Activated CD8-positive, alpha-beta memory T cell treated with anti-CD3 and anti-CD28 coated beads, Interleukin-2, amount 50 U/mL, for 48 hours (primary cell): ENCODE data around the gene PMIS2.
A peak's percentile ranks its signal among the peaks of the same experiment; 100 is the strongest.

Experiments
- DNase-seq: peaks from one replicate; pipeline ENCODE4 v3.0.0-alpha.2; 2020

Gene PMIS2

DNA sequence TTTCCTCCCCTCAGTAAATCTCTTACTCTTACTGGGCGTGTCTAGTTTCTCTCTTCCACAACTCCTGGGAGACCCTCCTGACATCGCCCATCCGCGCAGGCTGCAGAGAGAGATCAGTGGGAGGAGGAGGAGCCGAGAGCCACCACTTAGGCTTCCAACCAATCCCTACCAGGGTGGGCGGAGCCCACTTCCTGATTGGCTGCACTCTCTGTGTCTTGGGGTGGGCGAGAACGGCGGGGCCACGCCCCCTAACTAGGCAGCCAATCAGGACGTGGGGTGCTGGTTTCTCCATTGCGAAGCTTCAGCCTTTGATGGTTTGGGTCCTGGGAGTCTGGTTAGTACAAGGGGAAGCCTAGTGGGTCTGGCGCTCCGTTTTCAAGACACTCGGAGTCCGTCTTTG is at the start of gene PMIS2:
PMIS2 (plus strand) TSS at position 326 of the 400 bp plus-strand sequence. CDS start 87 bp downstream, outside the sequence.
- DNase-seq: peak; percentile 58

DNA sequence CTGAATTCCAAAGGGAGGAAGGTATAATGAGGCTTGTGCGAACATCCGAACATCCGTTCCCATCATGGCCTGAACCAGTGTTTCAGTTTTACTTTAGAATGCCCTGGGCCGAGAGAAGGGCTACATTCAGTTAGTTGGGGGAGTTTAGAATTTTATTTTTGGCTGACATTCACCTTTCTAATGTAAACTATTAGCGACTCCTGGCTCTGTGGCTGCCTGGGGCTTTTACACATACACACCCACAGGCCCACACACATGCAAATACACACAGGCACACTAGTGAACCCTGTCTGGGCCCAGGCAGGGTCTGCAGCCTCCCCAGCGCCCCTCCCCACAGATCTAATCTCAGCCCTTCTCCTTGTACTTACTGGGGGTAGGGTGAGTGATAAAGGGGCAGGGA is 46.7 kb upstream of the PMIS2 start:
- no peak for DNase-seq

DNA sequence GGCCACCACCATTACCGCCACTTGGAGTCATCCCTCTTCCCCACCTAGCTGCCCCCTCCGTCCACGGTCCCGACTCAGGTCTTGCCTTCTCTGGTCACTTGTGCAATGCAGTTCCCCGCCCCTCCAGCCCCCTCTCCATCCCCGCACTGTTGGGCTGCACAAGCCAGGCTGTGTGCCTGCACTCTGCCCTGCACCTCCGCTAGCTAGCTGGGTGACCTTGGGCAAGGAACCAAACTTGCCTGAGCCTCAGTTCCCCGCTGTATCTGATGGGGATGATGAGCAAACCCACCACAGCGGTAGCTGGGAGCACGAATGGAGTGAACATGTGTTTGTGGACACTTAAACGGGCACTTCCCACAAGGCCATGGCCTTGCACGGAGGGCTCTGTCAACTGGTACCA is 46.1 kb upstream of the PMIS2 start:
- no peak for DNase-seq

DNA sequence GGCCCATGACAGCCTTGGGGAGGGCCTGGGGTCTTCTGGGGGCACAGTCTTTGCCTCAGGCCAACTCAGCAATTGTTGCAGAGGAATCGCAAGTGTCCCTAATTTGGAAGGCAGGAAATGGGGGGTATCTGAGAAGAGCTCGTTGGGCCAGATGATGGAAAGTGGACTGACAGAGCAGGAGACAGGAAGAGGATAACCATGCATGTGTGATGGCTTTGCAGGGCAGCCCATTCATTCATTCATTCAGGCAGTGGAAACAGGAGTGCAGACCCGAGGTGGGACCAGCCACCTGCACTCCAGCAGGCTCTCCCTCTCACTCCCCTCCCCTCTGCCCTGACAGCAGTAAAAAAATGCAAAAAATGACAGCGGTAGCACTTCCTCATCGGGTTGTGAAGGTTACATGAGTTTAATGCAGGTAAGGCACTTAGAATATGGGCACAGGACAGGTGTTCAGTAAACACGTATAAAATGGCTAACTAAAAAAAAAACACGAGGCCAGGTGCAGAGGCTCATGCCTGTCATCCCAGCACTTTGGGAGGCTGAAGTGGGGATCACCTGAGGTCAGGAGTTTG is 45.5 kb upstream of the PMIS2 start:
- DNase-seq: no peak

DNA sequence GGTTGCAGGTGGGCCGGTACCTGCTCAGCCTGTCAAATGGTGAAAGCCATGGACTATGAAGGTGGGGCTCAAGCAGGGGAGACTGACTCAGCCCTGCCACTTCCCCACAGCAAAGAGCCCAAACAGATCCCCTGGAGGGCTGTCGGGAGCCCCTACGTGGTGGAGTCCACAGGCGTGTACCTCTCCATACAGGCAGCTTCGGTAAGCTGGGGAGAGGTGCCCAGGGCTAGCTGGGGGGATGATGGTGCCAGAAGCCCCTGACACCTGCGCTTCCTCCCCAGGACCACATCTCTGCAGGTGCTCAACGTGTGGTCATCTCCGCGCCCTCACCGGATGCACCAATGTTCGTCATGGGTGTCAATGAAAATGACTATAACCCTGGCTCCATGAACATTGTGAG is 43.8 kb upstream of the PMIS2 start:
- no peak for DNase-seq

DNA sequence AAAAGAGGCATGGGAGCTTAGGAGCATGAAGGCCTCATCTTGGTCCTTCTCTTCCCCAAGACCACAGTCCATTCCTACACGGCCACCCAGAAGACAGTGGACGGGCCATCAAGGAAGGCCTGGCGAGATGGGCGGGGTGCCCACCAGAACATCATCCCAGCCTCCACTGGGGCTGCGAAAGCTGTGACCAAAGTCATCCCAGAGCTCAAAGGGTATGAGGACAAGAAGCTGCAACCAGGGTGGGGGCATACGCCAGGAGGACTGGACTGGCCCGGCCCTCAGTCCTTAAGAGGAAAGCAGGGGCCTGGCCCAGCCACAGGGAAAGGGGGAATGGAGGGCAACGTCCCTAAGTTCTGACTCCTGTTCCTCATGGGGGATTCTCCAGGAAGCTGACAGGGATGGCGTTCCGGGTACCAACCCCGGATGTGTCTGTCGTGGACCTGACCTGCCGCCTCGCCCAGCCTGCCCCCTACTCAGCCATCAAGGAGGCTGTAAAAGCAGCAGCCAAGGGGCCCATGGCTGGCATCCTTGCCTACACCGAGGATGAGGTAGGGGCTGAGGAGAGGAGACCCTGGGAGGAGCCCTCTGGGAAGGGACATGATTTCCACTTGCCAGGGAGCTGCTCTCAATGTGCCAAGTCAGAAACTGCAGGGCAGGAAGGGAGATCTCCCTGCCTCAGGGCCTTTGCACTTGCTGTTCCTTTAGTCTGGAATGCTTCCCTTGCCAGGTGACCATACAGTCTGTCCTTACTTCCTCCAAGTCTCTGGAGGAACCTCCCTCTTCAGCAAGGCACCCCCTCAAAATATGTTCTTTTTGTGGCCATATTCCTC is 42.5 kb upstream of the PMIS2 start:
- no peak for DNase-seq

DNA sequence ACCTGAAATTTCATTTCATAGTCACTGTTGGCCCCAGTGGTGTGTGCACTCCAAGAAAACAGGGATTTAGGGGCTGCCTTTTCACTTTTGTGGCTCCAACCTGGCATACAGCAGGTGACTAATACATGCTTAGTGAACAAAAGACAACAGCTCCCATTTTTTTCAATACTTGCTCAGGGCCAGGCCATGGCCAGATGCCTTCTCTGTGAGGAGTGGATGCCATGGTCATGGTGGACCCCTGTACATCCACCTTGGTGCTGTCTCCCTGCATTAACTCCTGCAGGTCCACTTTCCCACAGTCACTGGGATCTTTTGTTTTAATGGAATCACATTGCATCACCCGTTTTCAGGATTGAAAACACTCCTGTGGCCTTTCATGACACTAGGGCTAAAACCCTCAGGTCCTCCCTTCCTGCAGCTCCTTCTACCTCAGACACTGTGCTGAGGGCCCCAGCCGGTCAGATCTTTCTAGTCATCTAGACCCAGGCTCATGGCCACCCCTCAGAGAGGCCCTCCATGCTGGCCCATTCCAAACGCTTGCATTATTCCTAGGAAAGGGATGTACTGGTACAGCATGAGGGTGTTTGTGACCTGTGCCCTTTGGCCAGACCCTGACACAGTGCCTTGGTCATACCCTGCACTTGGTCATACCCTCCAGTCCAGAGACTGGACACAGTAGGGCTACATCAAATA is 41.7 kb upstream of the PMIS2 start:
- DNase-seq: no peak

DNA sequence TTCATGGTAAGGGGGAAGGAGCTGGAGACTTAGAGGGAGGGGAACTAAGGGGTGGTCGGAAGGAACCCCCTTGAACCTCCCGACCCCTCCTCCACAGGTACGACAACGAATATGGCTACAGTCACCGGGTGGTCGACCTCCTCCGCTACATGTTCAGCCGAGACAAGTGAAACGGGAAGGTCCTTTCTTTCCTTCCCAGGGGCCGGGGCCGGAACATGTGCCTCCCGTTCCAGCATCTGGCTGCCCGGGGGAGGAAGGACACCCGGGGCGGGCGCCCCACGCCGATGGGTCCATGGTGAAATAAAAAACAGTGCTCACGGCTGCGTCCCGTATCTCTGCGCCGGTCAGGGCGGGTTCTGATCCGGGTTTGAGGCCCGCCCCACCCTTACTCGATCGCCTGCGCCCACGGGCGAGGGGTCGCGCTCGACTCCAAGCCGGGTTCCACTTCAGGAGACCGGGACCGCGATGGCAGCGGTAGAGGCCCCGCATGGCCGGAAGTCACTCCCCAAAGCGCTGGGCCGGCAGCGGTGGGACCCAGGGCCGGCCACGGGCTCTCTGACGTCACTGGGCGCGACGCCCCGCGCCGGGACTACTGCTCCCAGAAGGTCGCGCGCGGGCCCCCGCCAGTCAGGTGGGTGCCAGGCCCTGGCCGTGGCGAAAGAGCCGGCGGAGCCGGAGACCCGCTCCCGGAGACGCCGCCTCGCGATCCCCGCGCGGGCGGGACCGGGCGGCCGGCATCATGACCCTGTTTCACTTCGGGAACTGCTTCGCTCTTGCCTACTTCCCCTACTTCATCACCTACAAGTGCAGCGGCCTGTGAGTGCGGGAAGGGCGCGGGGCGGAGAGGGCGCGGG is 40.7 kb upstream of the PMIS2 start, which contains the start of gene TMEM147:
TMEM147 (plus strand) TSS at position 626 of the 854 bp plus-strand sequence; CDS start at position 740, 114 bp downstream.
- peak; percentile 95 for DNase-seq

DNA sequence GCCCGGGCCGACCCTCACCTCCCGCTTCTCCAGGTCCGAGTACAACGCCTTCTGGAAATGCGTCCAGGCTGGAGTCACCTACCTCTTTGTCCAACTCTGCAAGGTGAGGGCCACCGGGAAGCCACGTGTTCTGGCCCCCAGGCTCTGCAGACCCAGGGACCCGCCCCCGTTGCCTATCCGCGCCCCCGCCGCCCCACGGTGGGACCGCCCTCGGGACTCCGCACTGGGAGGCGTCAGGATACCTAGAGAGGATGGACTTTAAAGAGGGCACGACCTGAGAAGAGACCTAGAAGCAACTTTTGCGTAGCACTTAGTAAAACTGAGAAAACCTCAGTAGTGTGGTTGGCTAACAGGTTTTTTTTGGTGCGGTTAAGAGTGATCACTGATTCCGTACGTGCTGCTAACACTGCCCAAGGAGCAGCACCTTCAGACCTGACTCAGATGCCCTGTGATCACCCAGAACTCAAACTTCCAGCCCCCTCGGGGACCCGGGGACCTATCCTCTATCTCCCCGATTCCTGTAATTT is 40.1 kb upstream of the PMIS2 start:
- DNase-seq: peak; percentile 87

DNA sequence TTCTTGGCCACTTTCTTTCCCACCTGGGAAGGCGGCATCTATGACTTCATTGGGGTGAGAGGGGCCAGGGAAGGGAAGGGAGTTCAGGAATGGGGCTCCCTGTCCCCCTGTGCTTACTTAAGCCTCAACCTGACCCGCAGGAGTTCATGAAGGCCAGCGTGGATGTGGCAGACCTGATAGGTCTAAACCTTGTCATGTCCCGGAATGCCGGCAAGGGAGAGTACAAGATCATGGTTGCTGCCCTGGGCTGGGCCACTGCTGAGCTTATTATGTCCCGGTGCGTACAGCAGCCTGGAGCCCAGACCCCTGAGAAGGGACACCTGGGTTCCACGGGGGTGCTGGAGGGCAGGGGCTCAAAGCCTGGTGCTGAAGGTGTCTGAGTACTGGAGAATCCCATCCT is 39.4 kb upstream of the PMIS2 start:
- DNase-seq: no peak

DNA sequence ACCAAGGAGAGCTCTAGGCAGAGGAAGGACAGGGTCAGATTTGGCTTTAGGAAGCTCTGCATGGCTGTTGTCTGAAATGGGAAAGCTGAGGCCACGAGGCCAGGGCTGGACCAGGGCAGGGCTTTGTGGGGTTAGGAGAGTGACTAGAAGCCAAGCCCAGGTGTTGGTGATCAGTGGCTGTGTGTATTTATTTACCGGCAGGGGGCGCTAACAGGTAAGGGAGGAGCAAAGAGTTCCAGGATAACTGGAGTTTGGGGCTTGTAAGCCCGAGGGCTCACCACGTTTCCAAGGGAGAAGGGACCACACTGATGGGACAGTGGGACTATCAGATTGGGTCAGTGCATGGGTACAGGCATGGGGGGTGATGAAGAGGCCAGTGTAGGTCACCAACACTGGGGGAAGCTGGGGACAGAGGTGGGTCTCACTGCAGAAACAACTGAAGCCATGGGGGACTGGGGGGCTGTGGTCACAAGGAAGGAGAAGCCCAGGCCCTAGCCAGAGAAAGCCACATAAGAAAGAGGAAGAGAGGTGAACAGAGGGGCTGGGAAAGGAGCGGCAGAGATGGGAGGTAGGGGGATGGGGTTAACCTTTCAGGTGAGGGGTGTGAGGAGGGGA is 36.7 kb upstream of the PMIS2 start:
- DNase-seq: peak; percentile 74

DNA sequence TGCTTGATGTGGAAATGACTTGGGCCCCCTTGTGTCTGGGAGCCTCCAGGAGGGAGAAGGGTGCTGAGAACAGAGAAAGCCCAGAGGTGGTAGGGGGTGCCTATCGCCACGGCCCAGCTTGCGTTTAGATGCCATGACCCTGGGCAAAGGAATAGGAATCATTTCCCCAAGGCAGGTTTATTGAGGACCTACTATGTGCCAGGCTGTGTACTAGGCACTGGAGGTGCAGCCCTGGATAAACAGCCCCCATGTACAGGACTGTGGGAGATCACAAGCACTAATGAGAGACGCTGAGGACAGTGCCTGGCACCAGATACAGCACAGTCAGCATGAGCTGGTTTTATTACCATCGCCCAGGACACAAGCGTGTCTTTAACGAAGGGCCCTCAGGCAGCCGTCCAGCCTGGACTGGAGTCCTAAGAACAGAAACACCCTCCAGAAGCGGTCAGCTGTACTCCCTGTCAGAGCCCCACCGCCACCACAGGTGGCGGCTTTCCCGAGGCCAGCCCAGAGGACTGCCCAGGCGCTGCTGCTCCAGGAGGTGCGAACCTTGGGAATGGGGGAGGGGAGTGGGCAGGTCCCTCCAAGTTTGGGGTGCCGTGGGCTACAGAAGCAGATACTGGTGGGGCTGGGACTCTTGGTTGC is 36.0 kb upstream of the PMIS2 start:
- DNase-seq: no peak

DNA sequence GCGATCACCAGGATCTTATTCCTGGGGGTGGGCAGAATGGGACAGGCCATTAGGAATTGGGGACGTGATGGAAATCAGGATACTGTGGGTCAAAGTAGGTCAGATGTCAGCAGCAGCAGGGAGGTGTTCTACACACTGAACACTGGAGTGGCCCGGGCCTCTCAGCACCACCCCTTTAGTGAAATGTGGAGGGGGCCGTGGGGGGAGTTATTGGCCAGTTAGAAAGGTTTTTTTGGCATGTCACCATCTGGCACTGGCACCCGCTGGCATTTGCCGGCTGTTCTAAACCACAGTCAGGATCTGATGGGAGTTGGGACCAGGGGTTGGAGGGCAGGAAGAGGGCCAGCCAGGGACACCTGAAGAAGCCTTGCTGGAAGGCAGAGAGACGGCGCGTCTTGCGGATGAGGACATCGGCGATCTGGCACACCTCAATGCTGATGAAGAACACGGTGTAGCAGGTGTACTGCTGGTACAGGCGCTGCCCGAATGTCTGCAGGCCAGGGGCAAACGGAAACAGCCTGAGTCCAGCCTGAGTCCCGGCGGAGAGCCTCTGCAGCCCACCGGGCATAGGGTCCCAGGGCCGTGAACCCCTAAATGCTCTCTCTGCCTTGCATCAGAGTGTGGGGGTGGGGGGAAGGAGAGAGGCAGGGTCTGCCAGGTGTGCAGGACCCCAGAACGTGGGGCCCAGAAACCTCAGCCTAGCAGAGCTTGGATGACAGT is 34.7 kb upstream of the PMIS2 start:
- DNase-seq: no peak

DNA sequence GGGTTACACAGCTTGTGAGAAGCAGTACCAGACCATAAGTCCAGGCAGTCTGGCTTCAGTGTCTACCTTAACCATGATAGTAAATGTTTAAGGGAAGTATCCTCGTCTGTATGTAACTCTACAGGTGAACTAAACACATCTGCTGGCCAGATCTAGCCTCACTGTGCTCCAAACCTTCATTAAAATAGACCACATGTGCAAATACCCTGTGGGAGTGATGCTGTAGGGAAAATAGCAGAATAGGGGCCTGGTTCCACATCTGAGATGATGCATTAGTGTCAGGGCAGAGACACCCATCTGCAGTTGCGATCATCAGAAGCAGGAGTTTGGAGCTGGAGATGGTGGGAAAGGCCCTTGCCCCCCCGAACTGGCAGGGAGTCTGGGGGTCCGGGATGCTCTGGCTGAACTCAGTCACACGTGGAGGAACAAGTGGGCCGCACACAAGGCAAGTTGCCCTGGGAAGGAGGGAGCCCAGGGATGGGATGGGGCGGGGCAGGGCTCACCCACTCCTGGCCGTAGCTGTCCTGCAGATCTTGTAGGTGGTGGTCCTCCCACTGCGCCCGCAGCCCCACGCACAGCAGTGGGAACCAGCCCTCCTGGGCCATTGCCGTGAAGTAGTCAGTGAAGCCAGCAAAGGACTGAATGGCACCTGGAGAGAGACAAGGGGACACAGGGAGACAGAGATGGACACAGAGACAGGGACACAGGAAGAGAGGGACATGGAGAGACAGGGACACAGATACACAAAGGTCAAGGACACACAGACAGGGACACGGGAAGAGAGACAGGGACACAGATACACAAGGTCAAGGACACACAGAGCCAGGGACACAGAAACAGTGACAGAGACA is 33.2 kb upstream of the PMIS2 start:
- DNase-seq: no peak

DNA sequence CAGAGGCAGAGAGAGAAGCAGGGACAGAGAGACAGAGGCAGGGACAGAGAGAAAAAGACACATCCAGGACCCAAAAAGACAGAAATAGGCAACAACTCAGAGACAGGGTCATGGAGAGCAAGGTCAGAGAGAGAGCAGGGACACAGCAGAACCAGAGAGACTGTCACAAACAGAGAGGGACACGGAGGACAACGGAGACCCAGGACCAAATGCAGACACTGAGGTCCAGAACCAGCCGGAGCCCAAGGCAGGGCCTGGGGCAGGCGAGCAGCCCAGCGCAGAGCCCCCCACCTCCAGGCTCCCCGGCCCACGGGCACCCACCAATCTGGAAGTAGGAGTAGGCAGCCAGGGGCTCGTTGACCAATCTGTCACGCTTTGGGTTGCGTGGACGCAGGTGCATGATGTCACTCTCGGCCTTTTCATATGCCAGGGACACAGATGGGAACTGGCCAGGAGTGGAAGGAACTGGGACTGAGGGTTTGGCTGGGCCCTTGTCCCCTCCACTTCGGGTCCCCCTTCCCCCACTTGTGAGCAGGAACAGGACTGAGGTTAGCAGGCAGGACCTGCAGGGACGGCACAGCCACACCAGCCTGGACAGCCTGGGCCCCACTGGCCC is 32.5 kb upstream of the PMIS2 start:
- no peak for DNase-seq

DNA sequence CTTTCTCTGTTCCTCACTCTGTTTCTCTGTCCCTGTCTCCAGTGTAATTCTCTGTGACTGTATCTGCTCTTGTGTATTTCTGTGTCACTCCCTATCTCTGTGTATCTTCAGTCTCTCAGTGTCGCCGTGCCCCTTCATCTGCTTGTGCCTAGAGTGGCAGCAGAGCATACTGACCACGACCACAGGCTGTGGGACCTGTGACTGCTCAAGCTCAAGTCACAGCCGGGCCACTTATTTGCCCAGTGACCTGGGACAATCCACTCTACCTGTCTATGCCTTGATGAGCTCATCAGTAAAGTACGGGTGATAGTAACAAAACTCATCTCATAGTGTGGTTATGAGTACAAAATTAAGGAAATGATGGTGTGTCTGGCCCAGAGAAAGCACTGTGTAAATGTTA is 31.9 kb upstream of the PMIS2 start:
- DNase-seq: no peak

DNA sequence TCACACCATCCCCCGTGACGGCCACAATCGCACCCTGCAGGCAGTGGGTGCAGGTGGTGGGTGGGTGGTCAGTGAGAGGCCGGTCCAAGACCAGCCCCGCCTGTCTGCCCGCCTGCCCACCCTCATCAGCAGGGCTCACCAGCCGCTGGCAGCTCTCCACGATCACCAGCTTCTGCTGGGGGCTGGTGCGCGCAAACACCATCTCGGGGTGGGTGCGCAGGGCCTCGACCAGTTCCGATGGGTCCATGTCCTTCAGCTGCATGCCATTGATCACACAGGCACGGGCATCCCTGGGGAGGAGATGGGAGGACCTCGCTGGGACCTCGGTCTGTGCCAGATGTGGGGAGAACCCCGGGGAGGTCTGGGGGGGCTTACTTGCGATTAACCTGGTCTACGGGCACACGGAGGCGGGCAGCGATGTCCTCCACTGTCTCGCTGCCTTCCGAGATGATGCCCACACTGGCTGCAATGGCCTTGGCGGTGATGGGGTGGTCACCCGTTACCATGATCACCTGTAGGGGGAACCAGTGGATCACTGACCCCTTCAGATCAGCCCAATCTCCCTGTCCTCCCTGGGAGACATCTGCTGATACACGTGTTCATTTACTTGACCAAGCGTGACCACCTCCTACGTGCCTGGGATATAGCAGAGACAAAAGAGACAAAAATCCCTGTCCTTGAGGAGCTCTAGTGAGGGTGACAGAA is 30.5 kb upstream of the PMIS2 start:
- no peak for DNase-seq

DNA sequence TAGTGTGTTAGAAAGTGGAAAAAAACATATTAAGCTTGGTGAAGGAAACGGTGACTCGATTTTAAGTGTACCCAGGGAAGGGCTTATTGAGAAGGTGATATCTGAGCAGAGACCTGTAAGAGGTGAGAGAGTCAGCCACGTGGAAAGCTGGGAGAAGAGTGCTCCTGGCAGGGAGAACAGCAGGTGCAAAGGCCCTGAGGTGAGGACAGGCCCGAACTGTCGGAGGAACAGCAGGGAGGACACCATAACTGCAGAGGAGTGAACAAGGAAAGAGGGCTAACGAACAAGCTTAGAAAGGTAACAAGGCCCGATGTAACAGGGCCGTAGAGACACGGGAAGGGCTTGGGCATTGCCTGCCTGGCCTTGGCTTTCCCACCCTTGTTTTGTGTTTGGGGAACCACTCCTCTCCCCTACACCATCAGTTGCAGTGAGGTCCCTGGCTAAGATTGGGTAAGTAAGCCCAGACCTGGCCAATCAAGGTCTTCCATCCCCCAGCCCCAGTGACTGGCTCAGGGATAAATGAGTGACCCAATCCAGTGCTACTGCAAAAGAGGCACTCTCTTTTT is 29.9 kb upstream of the PMIS2 start:
- no peak for DNase-seq
